Gastroesophageal sphincter (tissue), 3 donors: Measurements from ENCODE around the gene PCSK4.
"Not testable (repeated sequence)": the region's sequence is repeated elsewhere in the genome, so short reads cannot be mapped to it uniquely, and the experiment has no call there.

Source experiments
- POLR2AphosphoS5 ChIP-seq: sonication (generic); formaldehyde crosslinking; IDR thresholded peaks from one replicate; pipeline ENCODE4 v1.6.1; 2017; ENCODE audit warnings: antibody characterized with exemption
- TF ChIP-seq, protein P1 (sequence below), 4 experiments: fragments of 200-600 bp in 2 of 4; fragments of 450-650 bp in 2 of 4; sonication (generic) in 1 of 4; IDR thresholded peaks; one replicate each; pipeline ENCODE4 v1.5.1; 2017 to 2019; ENCODE audit warnings: antibody characterized with exemption in 4 of 4, mild to moderate bottlenecking in 2 of 4, moderate library complexity in 2 of 4

DNA sequence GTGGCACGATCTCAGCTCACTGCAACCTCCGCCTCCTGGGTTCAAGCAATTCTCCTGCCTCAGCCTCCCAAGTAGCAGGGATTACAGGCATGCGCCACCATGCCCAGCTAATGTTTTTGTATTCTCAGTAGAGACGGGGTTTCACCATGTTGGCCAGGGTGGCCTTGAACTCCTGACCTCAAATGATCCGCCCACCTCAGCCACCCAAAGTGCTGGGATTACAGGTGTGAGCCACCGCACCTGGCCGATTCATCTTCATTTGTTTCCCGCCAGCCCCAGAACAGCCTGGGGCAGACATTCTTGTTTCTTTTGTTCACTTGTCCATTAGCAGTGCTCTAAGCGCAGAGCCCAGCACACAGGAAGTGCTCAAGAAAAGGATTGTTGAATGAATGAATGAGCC lies 13.1 kb downstream of the PCSK4 start:
- TF ChIP-seq, protein P1, sequence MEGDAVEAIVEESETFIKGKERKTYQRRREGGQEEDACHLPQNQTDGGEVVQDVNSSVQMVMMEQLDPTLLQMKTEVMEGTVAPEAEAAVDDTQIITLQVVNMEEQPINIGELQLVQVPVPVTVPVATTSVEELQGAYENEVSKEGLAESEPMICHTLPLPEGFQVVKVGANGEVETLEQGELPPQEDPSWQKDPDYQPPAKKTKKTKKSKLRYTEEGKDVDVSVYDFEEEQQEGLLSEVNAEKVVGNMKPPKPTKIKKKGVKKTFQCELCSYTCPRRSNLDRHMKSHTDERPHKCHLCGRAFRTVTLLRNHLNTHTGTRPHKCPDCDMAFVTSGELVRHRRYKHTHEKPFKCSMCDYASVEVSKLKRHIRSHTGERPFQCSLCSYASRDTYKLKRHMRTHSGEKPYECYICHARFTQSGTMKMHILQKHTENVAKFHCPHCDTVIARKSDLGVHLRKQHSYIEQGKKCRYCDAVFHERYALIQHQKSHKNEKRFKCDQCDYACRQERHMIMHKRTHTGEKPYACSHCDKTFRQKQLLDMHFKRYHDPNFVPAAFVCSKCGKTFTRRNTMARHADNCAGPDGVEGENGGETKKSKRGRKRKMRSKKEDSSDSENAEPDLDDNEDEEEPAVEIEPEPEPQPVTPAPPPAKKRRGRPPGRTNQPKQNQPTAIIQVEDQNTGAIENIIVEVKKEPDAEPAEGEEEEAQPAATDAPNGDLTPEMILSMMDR (IDR thresholded peaks at IDR 0.05) = not testable (repeated sequence)
- TF ChIP-seq POLR2AphosphoS5 = not testable (repeated sequence)
